ENCODE measurements around the gene SEL1L2.
A peak's percentile ranks its signal among the peaks of the same experiment; 100 is the strongest.
"Not testable (repeated sequence)": the region's sequence is repeated elsewhere in the genome, so short reads cannot be mapped to it uniquely, and the experiment has no call there.

SEL1L2 gene

GRCh38 chr20:13990465-13990864 lies at the start of gene SEL1L2:
TSS of gene SEL1L2 (minus strand) at chr20:13990614. CDS start at chr20:13990534, 80 bp downstream.
- DNase-seq (ENCODE audit: extremely low read depth in 1 of 2, low read depth in 1 of 2), result no peak

GRCh38 chr20:14036567-14036966 lies 46.2 kb upstream of the SEL1L2 start:
- no peak for DNase-seq (ENCODE audit: extremely low read depth in 1 of 2, low read depth in 1 of 2)

GRCh38 chr20:14033310-14033709 lies 42.9 kb upstream of the SEL1L2 start:
- no peak for DNase-seq (ENCODE audit: extremely low read depth in 1 of 2, low read depth in 1 of 2)

GRCh38 chr20:14030991-14031390 lies 40.6 kb upstream of the SEL1L2 start:
- no peak for DNase-seq (ENCODE audit: extremely low read depth in 1 of 2, low read depth in 1 of 2)

GRCh38 chr20:14012671-14013070 lies 22.3 kb upstream of the SEL1L2 start:
- no peak for DNase-seq (ENCODE audit: extremely low read depth in 1 of 2, low read depth in 1 of 2)

- no peak for DNase-seq (ENCODE audit: extremely low read depth in 1 of 2, low read depth in 1 of 2)
Observed at GRCh38 chr20:14009208-14009607, 18.8 kb upstream of the SEL1L2 start.

- DNase-seq (ENCODE audit: extremely low read depth in 1 of 2, low read depth in 1 of 2), result no peak
Observed at GRCh38 chr20:14005996-14006395, 15.6 kb upstream of the SEL1L2 start.

GRCh38 chr20:14000917-14001316 lies 10.5 kb upstream of the SEL1L2 start:
- no peak for DNase-seq (ENCODE audit: extremely low read depth in 1 of 2, low read depth in 1 of 2)

GRCh38 chr20:13996265-13996664 lies 5.9 kb upstream of the SEL1L2 start:
- no peak for DNase-seq (ENCODE audit: extremely low read depth in 1 of 2, low read depth in 1 of 2)

- DNase-seq (ENCODE audit: extremely low read depth in 1 of 2, low read depth in 1 of 2), result no peak
Observed at GRCh38 chr20:13995841-13996240, 5.4 kb upstream of the SEL1L2 start.

- peak in 1 of 2 donors; percentile 25 for DNase-seq (ENCODE audit: extremely low read depth in 1 of 2, low read depth in 1 of 2)
Observed at GRCh38 chr20:13995086-13995665, 4.8 kb upstream of the SEL1L2 start, which contains the start of gene MACROD2. TSS of gene MACROD2 (plus strand) at chr20:13995516.

- not testable (repeated sequence) for DNase-seq (ENCODE audit: extremely low read depth in 1 of 2, low read depth in 1 of 2)
Observed at GRCh38 chr20:13991955-13992354, 1.5 kb upstream of the SEL1L2 start.

GRCh38 chr20:13991311-13991710 lies 897 bp upstream of the SEL1L2 start:
- no peak for DNase-seq (ENCODE audit: extremely low read depth in 1 of 2, low read depth in 1 of 2)

GRCh38 chr20:13984211-13984610 lies 6.2 kb downstream of the SEL1L2 start:
- no peak for DNase-seq (ENCODE audit: extremely low read depth in 1 of 2, low read depth in 1 of 2)

- DNase-seq (ENCODE audit: extremely low read depth in 1 of 2, low read depth in 1 of 2), result no peak
Observed at GRCh38 chr20:13960525-13960924, 29.9 kb downstream of the SEL1L2 start.

GRCh38 chr20:13960119-13960518 lies 30.3 kb downstream of the SEL1L2 start:
- no peak for DNase-seq (ENCODE audit: extremely low read depth in 1 of 2, low read depth in 1 of 2)

GRCh38 chr20:13953227-13953626 lies 37.2 kb downstream of the SEL1L2 start:
- no peak for DNase-seq (ENCODE audit: extremely low read depth in 1 of 2, low read depth in 1 of 2)

- no peak for DNase-seq (ENCODE audit: extremely low read depth in 1 of 2, low read depth in 1 of 2)
Observed at GRCh38 chr20:13947719-13948118, 42.7 kb downstream of the SEL1L2 start.

- no peak for DNase-seq (ENCODE audit: extremely low read depth in 1 of 2, low read depth in 1 of 2)
Observed at GRCh38 chr20:13941031-13941430, 49.4 kb downstream of the SEL1L2 start.

- DNase-seq (ENCODE audit: extremely low read depth in 1 of 2, low read depth in 1 of 2), result no peak
Observed at GRCh38 chr20:13936781-13937576, 53.4 kb downstream of the SEL1L2 start.

- no peak for DNase-seq (ENCODE audit: extremely low read depth in 1 of 2, low read depth in 1 of 2)
Observed at GRCh38 chr20:13934992-13935894, 55.2 kb downstream of the SEL1L2 start.
